ENCODE results near the gene RASA4B.
"Not testable (repeated sequence)": the region's sequence is repeated elsewhere in the genome, so short reads cannot be mapped to it uniquely, and the experiment has no call there.

Gene RASA4B

GRCh38 chr7:102517550-102518147 is at the start of gene RASA4B:
TSS of gene RASA4B (minus strand) at chr7:102517777. CDS start at chr7:102517710, 67 bp downstream.
- DNase-seq, result peak; percentile 45

GRCh38 chr7:102550808-102551422 is 33.3 kb upstream of the RASA4B start, which contains the start of gene SPDYE2:
TSS of gene SPDYE2 (plus strand) at chr7:102551226. CDS start at chr7:102553256, 2,030 bp downstream.
- DNase-seq, result not testable (repeated sequence)

GRCh38 chr7:102546353-102546752 is 28.8 kb upstream of the RASA4B start:
- DNase-seq, result not testable (repeated sequence)

GRCh38 chr7:102545288-102545687 is 27.7 kb upstream of the RASA4B start:
- DNase-seq, result not testable (repeated sequence)

GRCh38 chr7:102544372-102544771 is 26.8 kb upstream of the RASA4B start:
- not testable (repeated sequence) for DNase-seq

- not testable (repeated sequence) for DNase-seq
Observed at GRCh38 chr7:102543596-102543995, 26.0 kb upstream of the RASA4B start, which contains the start of gene UPK3BL2. TSS of gene UPK3BL2 (minus strand) at chr7:102543696. CDS start at chr7:102543636, 60 bp downstream.

GRCh38 chr7:102542771-102543170 is 25.2 kb upstream of the RASA4B start:
- not testable (repeated sequence) for DNase-seq

- not testable (repeated sequence) for DNase-seq
Observed at GRCh38 chr7:102542083-102542482, 24.5 kb upstream of the RASA4B start.

- DNase-seq, result not testable (repeated sequence)
Observed at GRCh38 chr7:102540604-102541003, 23.0 kb upstream of the RASA4B start.

GRCh38 chr7:102535062-102535615 is 17.6 kb upstream of the RASA4B start:
- DNase-seq, result peak; percentile 16

GRCh38 chr7:102532127-102532526 is 14.6 kb upstream of the RASA4B start:
- DNase-seq, result not testable (repeated sequence)

GRCh38 chr7:102531583-102531982 is 14.0 kb upstream of the RASA4B start:
- not testable (repeated sequence) for DNase-seq

- DNase-seq, result not testable (repeated sequence)
Observed at GRCh38 chr7:102527822-102528793, 10.5 kb upstream of the RASA4B start.

- DNase-seq, result not testable (repeated sequence)
Observed at GRCh38 chr7:102527182-102527581, 9.6 kb upstream of the RASA4B start.

GRCh38 chr7:102524803-102525202 is 7.2 kb upstream of the RASA4B start:
- not testable (repeated sequence) for DNase-seq

GRCh38 chr7:102520797-102521196 is 3.2 kb upstream of the RASA4B start:
- not testable (repeated sequence) for DNase-seq

- DNase-seq, result not testable (repeated sequence)
Observed at GRCh38 chr7:102516951-102517350, 626 bp downstream of the RASA4B start.

GRCh38 chr7:102515889-102516288 is 1.7 kb downstream of the RASA4B start:
- DNase-seq, result not testable (repeated sequence)

- DNase-seq, result not testable (repeated sequence)
Observed at GRCh38 chr7:102514881-102515721, 2.5 kb downstream of the RASA4B start.

GRCh38 chr7:102512642-102513221 is 4.8 kb downstream of the RASA4B start:
- peak; percentile 87 for DNase-seq

- not testable (repeated sequence) for DNase-seq
Observed at GRCh38 chr7:102511860-102512522, 5.6 kb downstream of the RASA4B start.

Data from right forelimb (tissue), 1 donor.